GM21825 (cell line): ENCODE measurements around the gene TEX13A.
"Not testable (repeated sequence)": the region's sequence is repeated elsewhere in the genome, so short reads cannot be mapped to it uniquely, and the experiment has no call there.

Experiments used
- ATAC-seq: cut with Tn5 transposase; IDR thresholded peaks from one replicate; pipeline ENCODE4 v1.9.1; 2021; ENCODE audit warnings: mild to moderate bottlenecking, moderate library complexity; ENCODE audit not compliant: unreplicated experiment

Gene TEX13A, protein sequence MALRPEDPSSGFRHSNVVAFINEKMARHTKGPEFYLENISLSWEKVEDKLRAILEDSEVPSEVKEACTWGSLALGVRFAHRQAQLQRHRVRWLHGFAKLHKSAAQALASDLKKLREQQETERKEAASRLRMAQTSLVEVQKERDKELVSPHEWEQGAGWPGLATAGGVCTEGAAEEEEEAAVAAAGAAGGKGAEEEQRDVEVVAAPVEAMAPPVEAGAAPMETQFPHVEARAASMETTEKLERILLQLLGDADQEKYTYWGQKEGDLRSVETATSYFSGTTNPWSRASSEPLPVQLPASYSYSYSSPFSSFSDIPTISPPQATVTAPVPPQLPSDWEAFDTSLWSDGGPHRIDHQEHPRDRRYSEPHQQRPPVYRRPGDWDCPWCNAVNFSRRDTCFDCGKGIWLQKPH

DNA sequence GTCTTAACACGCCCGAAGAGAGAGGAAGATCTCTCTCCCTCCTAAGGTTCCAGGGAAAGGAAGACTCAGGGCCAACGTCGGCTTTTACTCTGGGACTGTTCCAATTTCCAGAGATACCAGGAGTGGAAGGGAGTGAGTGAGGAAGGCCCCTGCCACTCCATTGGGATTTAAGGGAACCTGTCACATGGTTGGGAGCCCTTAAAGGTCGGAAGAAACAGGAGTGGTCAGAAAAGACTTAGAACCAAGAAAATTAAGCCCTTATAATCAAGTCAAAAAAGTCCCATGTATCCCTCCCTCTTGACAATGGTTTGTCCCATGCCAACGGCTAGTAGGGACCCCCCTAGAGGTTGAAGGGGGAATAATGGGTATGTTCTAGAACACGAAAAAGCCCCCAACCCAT is at the start of gene TEX13A:
Gene TEX13A, minus strand, starts transcription at position 59 of the 400 bp plus-strand sequence. CDS start 297 bp downstream, outside the sequence.
- ATAC-seq, result no peak

DNA sequence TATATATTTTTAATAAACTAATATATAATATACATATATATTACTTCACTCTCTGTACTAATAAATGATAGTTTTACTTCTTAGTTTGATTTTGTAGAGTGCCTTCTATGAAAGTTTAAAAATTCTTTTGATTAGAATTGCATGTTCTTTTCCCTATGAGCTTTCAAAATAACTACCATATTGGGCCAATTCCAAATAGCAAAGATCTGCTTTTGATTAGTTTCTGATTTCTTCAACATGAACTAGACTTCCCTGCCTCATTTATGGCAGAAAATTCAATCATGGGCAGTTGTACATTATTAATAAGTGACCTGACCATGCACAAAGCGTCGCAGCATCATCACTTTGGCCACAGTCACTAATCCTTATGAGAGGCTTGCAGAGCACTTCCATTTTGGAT is 48.9 kb upstream of the TEX13A start:
- ATAC-seq, result no peak

DNA sequence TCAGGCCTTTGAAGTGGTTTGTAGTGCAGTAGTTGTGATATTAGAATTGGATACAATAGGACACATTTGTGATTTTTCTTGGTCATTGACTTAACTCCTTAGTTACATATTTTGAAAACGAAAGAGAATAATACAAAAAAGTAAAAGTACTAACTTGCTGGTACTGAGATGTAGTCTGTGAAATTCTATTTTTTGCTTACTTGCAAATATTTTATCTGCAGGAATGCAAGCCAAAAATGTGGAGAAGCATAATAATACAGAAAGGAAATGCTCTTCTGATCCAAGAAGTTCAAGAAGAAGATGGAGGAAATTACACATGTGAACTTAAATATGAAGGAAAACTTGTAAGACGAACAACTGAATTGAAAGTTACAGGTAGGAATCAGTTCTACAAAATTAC is 46.7 kb upstream of the TEX13A start:
- no peak for ATAC-seq

DNA sequence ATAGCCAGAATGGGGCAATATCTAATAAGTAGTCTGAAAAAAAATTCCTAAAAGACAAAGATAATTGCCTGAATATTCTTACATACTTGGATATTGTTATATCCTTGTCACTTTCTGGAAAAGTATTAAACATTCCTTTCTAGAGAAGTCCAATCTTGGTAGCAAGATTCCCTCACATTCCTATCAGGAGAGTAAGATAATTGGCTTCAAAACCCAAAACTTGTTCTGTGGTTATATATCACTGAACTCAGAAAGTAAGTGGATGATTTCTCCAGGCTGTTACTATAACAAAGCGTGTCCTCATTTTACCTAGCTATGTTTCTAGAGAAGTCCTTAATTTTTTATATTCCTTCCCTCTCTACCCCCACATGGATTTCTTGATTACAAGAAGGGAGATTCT is 46.0 kb upstream of the TEX13A start:
- ATAC-seq, result no peak

DNA sequence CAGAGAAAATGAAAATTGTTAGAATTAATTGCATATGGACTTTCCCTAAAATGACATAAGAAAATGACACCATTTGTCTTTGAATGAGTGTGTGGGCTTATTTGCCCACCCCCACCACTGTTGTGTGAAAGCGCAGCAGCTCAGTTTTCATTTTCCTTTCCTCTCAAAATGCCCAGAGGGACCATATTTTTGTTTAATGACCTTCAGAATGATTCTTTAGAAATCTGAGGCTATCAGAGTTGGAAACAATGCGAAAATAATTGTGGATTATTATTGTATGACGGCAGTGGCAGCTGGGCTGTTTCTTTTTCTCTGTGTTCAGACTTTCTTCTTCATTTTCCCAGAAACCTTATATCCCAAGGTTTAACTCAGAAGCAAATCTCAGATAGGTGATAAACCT is 44.6 kb upstream of the TEX13A start:
- no peak for ATAC-seq

DNA sequence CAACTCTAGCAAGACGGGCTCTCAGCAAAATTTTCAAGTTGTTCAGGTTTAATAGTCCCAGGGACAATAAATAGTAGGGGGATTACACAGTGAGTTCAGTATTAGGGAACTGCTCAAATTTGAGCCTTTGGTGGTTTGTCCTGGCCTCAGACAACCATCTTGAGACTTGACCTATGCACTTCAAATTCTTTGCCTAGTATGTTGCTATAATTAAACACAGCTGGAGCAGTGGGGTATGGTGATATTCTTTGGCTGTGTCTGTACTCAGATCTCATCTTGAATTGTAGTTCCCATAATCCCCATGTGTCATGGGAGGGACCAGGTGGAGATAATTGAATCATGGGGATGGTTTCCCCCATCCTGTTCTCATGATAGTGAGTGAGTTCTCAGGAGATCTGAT is 43.3 kb upstream of the TEX13A start:
- ATAC-seq, result no peak

DNA sequence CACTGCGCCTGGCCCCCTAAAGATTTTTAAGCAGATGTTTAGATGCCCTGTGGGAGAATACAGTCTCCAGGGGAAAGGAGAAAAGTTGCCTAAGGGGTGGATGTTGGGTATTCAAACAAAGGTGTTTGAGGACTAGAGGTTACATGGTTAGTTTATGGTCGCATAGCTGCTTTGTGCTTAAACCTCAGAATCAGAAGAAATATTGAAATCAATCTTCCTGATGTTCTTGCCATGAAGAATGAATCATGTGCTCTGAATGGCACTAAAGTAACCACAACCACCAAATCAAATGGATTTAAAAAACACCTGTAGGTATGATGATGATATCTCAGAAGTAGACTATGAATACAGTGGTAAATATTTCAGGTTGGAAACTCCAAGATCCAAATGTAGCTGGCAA is 42.7 kb upstream of the TEX13A start:
- ATAC-seq, result no peak

DNA sequence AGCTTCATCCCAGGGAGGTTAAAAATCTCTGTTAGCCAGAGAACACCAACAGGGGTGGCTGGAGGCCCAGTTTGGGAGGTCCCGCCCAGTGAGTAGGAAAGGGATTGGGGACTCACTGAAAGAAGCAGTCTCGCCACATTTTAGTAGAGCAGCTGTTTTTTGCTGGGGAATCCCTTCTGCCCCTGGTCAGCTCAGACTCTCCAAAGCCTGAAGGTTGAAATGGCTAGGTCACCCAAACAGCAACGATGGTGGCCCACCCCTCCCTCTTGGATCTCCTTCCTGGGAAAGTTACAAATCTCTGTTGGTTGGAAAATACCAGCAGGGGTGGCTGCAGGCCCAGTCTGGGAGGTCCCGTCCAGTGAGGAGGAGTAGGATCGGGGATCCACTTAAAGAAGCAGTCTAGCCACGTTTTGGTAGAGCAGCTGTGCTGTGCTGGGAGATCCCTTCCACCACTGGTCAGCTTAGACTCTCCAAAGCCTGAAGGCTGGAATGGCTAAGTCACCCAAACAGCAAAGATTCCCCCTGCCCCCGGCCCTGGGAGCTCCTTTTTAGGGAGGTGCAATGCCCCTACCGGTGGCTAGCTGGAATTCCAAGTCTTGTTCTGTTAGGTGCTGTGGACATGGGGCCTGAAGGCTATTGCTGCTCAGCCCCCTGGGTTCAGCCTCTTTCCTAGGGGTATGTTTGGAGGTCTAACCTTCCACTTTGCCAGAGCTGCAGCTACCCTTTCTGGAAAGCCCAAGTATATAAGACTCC is 40.0 kb upstream of the TEX13A start:
- no peak for ATAC-seq

DNA sequence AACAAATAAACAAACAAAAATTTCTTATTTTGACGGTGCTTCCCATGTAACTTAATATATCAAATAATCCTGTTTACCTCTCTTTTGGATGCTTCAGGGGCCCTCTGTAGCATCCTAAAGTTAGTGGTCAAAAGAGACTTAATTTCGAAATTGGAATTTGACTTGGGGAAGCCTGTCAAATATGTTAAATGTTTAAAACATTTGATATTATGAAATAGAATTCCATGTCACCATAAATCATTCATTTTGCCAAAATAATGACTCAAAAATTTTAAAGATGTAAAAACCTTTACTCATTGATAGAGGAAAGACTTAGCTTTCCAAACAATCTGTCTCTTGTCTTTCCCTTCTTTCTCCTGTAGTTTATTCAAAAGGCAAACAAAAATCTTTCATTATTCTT is 20.6 kb upstream of the TEX13A start:
- no peak for ATAC-seq

DNA sequence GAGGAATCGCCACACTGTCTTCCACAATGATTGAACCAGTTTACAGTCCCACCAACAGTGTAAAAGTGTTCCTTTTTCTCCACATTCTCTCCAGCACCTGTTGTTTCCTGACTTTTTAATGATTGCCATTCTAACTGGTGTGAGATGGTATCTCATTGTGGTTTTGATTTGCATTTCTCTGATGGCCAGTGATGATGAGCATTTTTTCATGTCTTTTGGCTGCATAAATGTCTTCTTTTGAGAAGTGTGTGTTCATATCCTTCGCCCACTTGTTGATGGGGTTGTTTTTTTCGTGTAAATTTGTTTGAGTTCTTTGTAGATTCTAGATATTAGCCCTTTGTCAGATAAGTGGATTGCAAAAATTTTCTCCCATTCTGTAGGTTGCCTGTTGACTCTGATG is 16.9 kb upstream of the TEX13A start:
- not testable (repeated sequence) for ATAC-seq

DNA sequence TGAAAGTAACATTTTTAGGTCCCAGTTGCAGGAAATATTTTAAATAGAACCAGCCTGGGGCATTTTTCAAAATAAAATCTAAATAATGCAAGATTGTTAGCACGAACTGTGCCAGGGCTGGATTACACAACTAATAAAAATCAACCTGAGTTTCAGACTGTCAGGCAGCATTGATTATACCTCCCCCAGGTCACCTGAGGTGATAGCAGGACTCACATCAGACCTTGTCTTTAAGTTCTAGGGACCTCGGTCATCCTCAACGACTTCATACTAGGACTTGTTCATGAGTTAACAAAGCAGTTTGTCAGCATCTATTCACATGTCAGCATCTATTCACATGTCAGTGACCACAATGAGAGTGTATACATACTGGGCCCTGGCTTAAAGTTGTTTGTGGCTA is 8.7 kb upstream of the TEX13A start:
- ATAC-seq, result no peak

DNA sequence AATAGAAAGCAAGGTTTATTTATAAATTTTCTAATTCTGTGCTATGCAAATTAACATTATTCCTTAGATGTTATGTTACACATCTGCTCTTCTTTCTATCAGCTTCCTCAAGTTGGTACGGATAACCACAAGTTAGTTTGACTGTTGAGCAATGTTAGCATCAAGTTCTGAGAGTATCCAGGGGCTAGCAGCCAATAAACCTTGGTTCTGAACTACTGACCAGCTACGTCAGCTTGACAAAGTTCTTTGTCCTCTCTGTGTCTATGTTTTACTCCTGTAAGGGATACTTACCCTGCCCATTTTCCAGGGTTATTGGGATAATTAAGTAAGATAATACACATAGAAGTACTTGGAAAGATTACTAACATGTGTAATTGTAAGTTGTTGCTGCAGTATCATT is 8.1 kb upstream of the TEX13A start:
- ATAC-seq, result no peak

DNA sequence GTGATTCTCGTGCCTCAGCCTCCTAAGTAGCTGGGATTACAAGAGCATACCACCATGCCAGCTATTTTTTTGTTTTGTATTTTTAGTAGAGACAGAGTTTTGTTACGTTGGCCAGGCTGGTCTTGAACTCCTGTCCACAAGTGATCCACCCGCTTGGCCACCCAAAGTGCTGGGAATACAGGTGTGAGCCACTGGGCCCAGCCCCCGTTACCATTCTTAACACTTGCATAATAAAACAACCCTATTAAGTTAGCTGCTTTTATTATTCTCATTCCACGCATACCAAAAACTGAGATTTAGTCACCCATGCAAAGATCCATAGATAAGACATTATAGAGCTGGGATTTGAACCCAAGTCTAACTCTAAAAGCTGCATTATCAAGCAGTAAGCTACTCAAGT is 6.0 kb upstream of the TEX13A start:
- no peak for ATAC-seq

DNA sequence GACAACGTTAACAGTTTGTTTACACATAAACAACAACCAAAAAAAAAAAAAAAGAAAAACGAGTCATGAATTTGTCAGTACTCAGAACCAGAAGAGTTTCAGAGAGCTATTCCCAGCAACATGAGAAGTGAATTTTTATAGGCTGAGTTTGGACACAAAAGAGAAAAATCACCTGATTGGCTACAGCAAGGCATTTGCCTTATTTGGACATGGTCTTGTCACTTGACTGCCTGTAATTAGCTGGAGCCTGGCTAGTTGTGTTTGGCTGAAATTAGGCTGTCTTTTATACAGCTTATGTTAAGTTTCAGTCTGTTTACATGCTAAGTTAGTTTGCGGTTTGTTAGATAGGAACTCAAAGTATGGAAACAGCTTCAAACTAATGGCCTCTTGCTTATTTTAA is 880 bp upstream of the TEX13A start:
- ATAC-seq, result no peak

DNA sequence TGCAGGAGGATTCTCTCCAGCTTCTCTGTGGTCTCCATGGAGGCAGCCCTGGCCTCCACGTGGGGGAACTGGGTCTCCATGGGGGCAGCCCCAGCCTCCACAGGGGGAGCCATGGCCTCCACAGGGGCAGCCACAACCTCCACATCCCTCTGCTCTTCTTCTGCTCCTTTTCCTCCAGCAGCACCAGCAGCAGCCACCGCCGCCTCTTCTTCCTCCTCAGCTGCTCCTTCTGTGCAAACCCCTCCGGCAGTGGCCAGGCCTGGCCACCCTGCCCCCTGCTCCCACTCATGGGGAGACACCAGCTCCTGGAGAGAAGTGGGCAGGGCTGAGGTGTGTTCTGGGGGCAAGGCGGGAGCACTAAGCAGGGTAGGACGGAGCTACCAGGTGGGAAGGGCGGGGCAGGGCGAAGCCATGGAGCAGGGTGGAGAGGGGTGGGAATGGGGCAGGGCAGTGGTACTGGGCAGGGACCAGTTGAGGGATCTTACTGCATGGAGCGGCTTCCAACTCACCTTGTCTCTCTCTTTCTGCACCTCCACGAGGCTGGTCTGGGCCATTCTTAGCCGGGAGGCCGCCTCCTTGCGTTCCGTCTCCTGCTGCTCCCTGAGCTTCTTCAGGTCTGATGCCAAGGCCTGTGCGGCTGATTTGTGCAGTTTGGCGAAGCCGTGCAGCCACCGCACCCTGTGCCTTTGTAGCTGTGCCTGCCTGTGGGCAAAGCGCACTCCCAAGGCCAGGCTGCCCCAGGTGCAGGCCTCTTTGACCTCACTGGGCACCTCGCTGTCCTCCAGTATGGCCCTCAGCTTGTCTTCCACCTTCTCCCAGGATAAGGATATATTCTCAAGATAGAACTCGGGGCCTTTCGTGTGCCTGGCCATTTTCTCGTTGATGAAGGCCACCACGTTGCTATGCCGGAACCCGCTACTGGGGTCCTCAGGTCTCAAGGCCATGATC is 766 bp downstream of the TEX13A start:
- ATAC-seq, result no peak

DNA sequence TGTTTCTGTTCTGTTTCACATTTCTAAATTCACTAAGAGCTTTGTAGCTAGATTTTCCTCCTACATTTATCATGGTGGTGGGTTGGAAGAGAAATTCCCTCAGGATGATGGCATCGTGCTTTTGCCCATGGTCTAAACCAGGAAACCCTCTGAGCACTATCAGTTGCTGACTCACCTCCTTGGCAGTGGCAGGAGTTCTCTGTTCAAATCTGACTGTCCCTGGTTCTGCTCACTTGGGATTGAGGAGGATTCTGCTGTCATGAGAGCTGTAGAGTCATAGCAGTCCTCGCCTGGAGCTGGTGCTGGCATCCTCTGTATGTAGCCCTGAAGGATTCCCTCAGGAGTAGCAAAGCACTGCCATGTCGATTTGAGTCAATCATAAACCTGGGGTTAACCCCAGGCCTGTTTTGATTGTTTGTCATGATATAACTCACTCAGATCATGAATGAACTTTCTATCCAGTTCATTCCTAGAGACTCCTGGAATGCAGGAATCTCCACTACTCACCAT is 9.4 kb downstream of the TEX13A start:
- no peak for ATAC-seq

DNA sequence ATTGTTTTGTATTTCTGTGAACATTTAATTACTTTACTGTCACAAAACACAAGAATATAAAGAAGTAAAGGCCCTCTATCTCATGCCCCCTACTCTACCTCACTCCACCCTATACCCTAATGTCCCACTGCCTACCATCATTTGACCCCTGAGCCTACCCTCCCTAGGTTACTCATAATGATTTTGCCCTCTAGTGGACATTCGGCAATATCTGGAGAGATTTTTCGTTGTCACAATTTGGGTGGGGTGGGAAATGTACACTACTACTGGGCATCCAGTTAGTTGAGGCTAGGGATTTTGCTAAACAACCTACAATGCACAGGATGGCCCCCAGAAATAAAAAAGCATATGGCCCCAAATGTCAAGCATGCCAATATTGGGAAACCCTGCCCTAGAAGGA is 10.2 kb downstream of the TEX13A start:
- no peak for ATAC-seq

DNA sequence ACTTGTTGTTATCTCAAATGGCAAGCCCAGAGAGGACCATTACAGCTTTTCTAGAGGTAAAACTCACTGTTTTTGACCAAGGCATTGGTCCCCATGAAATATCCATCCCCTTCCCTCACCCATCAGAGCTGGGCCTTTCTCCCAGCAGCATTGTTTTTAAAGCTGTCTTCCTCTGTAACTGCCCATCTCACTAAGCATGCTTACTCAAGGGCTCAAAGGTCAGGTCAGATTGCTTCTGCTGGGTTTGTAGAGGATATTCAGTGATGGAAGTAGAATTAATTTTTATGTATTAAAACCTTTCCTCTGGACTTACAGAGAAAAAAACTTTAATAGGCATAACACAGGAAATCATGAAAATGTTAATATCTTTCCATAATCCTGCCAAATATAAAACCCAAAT is 11.1 kb downstream of the TEX13A start:
- no peak for ATAC-seq

DNA sequence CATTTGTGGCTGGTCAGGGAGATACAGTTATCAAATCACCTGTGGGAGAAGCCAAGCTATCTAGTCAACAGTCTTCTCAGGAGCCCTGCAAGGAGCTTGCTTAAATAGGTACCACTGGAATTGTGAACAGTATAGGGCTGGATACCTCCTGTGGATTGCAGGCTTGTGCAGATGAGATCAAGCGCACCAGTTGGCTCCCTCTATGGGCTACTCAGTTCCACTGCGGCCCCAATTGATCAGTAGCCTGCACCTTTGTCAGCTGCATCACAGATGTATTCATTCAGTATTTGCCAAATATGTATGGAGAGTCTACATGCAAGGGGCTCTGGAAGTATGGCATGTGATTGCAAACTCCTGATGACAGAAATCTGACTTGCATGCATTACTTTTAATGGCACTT is 28.6 kb downstream of the TEX13A start:
- no peak for ATAC-seq

DNA sequence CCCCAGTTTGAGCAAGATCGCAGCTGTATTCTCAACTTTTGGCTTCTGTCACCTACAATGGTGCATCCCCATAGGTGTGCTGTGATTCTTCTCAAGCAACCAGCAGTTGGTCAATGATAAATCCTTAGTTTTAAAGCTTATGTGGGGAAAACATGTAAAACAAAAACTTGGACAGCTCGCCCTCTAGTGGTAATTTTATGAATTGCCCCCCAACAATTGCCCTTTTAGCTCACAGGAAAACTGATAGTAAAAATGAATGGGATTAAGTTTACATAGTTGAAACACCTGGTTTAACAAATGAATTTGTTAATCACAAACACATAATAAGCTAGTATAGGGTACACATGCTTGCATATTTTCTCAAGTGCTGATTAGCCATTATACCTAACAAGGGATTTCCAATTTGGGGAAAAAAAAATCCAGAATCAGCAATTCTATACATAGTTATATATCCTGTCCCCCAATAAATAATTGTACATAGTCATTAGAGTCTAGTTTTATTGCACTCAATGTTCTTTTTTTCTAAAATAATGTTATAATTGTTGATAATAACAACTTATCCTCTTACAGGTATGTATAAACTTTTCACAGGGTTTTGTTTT is 30.1 kb downstream of the TEX13A start:
- no peak for ATAC-seq

DNA sequence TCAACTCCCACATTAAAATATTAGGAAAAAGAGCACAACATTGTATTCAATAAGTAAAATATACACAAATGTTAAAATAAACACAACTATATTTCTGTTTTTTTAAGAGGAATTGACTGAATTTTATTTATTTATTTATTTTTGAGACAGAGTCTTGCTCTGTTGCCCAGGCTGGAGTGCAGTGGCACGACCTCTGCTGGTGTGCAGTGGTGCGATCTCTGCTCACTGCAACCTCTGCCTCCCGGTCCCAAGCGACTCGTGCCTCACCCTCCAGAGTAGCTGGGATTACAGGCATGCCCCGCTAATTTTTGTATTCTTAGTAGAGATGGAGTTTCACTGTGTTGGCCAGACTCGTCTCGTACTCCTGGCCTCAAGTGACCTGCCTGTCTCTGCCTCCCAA is 31.4 kb downstream of the TEX13A start:
- no peak for ATAC-seq
